DOHH2 (cell line): ENCODE results near the gene NME7.

Source experiments
- H3F3A ChIP-seq: fragments of 200-600 bp; sonication (generic), shearing (Covaris generic); 2 replicates; pipeline ENCODE4 v1.6.0; 2016; ENCODE audit warnings: antibody characterized with exemption, mild to moderate bottlenecking; ENCODE audit not compliant: control insufficient read depth, insufficient read depth
- H3K27ac ChIP-seq: fragments of 200-600 bp; sonication (generic); 2 replicates; pipeline ENCODE4 v1.5.1; 2014; ENCODE audit warnings: low read depth, mild to moderate bottlenecking, low read length, moderate library complexity
- H3K27me3 ChIP-seq: fragments of 200-600 bp; sonication (generic); 2 replicates; pipeline ENCODE4 v1.6.1; 2014; ENCODE audit warnings: mild to moderate bottlenecking, low read length, mixed read lengths; ENCODE audit not compliant: control insufficient read depth
- H3K36me3 ChIP-seq: fragments of 200-600 bp; sonication (generic); 2 replicates; pipeline ENCODE4 v1.6.1; 2014; ENCODE audit warnings: mild to moderate bottlenecking, low read length, moderate library complexity, mixed read lengths; ENCODE audit not compliant: control insufficient read depth
- H3K4me1 ChIP-seq: fragments of 200-600 bp; sonication (generic); 2 replicates; pipeline ENCODE4 v1.6.1; 2014; ENCODE audit warnings: mild to moderate bottlenecking, low read length, mixed read lengths; ENCODE audit not compliant: control insufficient read depth
- H3K4me2 ChIP-seq: fragments of 200-600 bp; sonication (generic); 2 replicates; pipeline ENCODE4 v1.6.0; 2014; ENCODE audit warnings: mild to moderate bottlenecking, low read length, moderate library complexity
- H3K4me3 ChIP-seq: fragments of 200-600 bp; sonication (generic); 2 replicates; pipeline ENCODE4 v1.5.1; 2014; ENCODE audit warnings: mild to moderate bottlenecking, low read length, mixed read lengths
- H3K79me2 ChIP-seq: fragments of 200-600 bp; sonication (generic); 2 replicates; pipeline ENCODE4 v1.6.1; 2014; ENCODE audit warnings: mild to moderate bottlenecking, low read length, mixed read lengths; ENCODE audit not compliant: control insufficient read depth
- H3K9me2 ChIP-seq: fragments of 200-600 bp; sonication (generic); replicated peaks from 2 replicates; pipeline ENCODE4 v1.6.1; 2014; ENCODE audit warnings: mild to moderate bottlenecking, low read length, mixed read lengths; ENCODE audit not compliant: control insufficient read depth
- H3K9me3 ChIP-seq: fragments of 200-600 bp; sonication (generic); 2 replicates; pipeline ENCODE4 v1.6.1; 2014; ENCODE audit warnings: antibody characterized with exemption, low read length, mixed read lengths; ENCODE audit not compliant: control insufficient read depth, insufficient read depth
- H4K20me1 ChIP-seq: fragments of 200-600 bp; sonication (generic); 2 replicates; pipeline ENCODE4 v1.6.0; 2014; ENCODE audit warnings: low read depth, mild to moderate bottlenecking, antibody characterized with exemption, low read length, moderate library complexity; ENCODE audit not compliant: control insufficient read depth, insufficient read depth
- CTCF ChIP-seq: fragments of 200-600 bp; sonication (generic); IDR thresholded peaks from one replicate; pipeline ENCODE4 v1.5.1; 2014; ENCODE audit warnings: antibody characterized with exemption, mild to moderate bottlenecking, low read depth, low read length; ENCODE audit not compliant: poor library complexity, severe bottlenecking
- EZH2phosphoT487 ChIP-seq: fragments of 200-600 bp; sonication (generic); IDR thresholded peaks from 2 replicates; pipeline ENCODE4 v1.6.1; 2017; ENCODE audit warnings: borderline replicate concordance, mild to moderate bottlenecking, antibody characterized with exemption, low read length, moderate library complexity, mixed read lengths

The NME7 gene

GRCh38 chr1:169143346-169143745, 224.3 kb downstream of the NME7 start:
- Histone ChIP-seq H3K36me3 (no peaks in the 10 kb centered on the region), H3K9me2 (no peaks in the 10 kb centered on the region), H3F3A (no peaks in the 10 kb centered on the region), H3K4me2 (no peak overlapping the region), H4K20me1 (no peaks in the 10 kb centered on the region), H3K4me3 (no peak overlapping the region), H3K27me3 (no peaks in the 10 kb centered on the region), H3K79me2 (no peaks in the 10 kb centered on the region), H3K9me3 (no peaks in the 10 kb centered on the region), H3K4me1 (no peaks in the 10 kb centered on the region), H3K27ac (no peak overlapping the region)
- no peak for TF ChIP-seq EZH2phosphoT487
- no peak for TF ChIP-seq CTCF

- no peak overlapping the region for H3K27ac ChIP-seq
- no peaks in the 10 kb centered on the region for H3K36me3 ChIP-seq
- H3K9me2 ChIP-seq, result no peaks in the 10 kb centered on the region
- H3F3A ChIP-seq, result no peaks in the 10 kb centered on the region
- H3K4me1 ChIP-seq, result no peaks in the 10 kb centered on the region
- no peaks in the 10 kb centered on the region for H3K79me2 ChIP-seq
- H3K4me3 ChIP-seq, result no peak overlapping the region
- no peak overlapping the region for H3K4me2 ChIP-seq
- H4K20me1 ChIP-seq, result no peaks in the 10 kb centered on the region
- H3K27me3 ChIP-seq, result no peaks in the 10 kb centered on the region
- no peaks in the 10 kb centered on the region for H3K9me3 ChIP-seq
- TF ChIP-seq EZH2phosphoT487 (no peak), CTCF (no peak)
These were observed 225.5 kb downstream of the NME7 start for GRCh38 chr1:169142129-169142528.

- no peaks in the 10 kb centered on the region for H3K36me3 ChIP-seq
- H3K9me3 ChIP-seq, result no peaks in the 10 kb centered on the region
- no peaks in the 10 kb centered on the region for H3K27me3 ChIP-seq
- H3K4me2 ChIP-seq, result no peak overlapping the region
- no peaks in the 10 kb centered on the region for H4K20me1 ChIP-seq
- H3K27ac ChIP-seq, result no peak overlapping the region
- H3K9me2 ChIP-seq, result no peaks in the 10 kb centered on the region
- no peaks in the 10 kb centered on the region for H3K4me1 ChIP-seq
- TF ChIP-seq EZH2phosphoT487 (no peak), CTCF (no peak)
- no peaks in the 10 kb centered on the region for H3K79me2 ChIP-seq
- H3K4me3 ChIP-seq, result no peak overlapping the region
- H3F3A ChIP-seq, result no peaks in the 10 kb centered on the region
These were observed 226.2 kb downstream of the NME7 start for GRCh38 chr1:169141356-169141755.
